ENCODE data around the gene ANKRD16. TPM values are rescaled to one million over a fixed set of nuclear protein-coding genes. Genes with fewer than 3 reads are reported as not detected.
A peak's percentile ranks its signal among the peaks of the same experiment; 100 is the strongest.
"Not testable (repeated sequence)": the region's sequence is repeated elsewhere in the genome, so short reads cannot be mapped to it uniquely, and the experiment has no call there.

The ANKRD16 gene
- total RNA-seq, 1 donor from 2014 or later, result 4.5 TPM

DNA sequence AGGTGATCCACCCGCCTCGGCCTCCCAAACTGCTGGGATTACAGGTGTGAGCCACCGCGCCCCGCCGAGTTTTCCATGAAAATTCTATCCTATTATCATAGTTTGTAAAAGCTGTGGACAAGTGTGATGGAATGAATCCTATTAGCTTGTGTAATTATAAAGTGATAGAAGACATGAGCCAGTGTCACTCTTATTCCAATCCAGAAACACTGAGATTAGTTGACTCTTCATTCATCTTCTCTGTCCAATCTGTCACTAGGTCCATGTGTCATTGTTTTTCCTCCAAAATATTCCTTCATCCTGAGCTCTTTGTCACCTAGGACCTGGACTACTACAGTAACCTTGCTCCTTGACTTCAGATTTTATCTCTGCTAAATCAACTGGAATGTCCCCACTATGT lies 13.9 kb upstream of the ANKRD16 start:
- no peak for DNase-seq (ENCODE audit: low read depth in 2 of 2)

GRCh38 chr10:5902511-5903274 lies 13.0 kb upstream of the ANKRD16 start:
- DNase-seq (ENCODE audit: low read depth in 2 of 2), result no peak

DNA sequence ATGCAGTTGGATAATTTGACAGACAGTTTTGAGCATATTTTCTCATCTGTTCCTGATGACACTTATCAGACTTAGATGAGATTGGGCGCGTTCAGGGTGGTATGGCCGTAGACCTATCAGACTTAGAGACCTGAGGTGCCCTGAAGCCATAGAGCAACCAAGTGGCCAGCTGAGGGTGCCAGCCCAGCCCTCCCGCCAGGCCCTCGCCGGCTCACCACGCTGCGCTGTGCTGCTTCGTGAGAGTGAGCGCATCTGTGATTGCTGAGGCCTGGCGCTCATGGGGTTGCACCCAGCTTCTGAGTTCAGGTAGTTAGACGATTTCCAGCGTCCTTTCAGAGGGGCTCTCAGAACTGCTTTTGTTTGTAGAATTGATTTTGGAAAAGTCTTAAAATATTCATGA lies 10.6 kb upstream of the ANKRD16 start:
- DNase-seq (ENCODE audit: low read depth in 2 of 2), result no peak

DNA sequence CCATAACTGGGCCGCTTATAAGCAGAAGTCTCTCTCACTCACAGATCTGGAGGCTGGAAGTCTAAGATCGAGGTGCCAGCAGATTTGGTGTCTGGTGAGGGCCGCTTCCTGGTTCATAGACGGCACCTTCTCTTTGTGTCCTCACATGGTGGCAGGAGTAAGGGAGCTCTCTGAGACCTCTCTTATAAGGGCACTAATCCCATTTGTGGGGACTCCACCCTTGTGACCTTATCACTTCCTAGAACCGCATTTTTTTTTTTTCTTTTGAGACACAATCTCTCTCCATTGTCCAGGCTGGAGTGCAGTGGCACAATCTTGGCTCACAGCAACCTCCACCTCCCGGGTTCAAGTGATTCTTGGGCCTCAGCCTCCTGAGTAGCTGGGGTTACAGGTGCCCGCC lies 8.5 kb upstream of the ANKRD16 start:
- DNase-seq (ENCODE audit: low read depth in 2 of 2), result no peak

DNA sequence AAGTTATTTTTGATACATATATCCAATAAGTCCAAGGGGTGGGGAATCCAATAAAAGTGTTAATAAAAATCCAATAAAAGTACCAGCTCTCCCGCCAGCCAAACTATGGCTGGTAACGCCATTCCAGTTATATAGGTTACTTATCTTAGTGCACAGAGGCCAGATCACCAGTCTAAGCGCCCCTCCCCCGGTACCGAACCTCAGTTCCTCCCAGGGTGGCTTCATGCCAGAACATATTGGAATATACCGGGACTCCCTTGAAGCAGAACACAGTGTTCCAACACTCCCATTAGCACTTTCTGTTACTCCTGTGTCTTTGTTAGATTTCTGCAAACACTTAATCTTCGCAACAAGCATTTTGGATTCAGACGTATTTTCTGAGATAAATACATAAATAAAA lies 7.8 kb upstream of the ANKRD16 start:
- no peak for DNase-seq (ENCODE audit: low read depth in 2 of 2)

DNA sequence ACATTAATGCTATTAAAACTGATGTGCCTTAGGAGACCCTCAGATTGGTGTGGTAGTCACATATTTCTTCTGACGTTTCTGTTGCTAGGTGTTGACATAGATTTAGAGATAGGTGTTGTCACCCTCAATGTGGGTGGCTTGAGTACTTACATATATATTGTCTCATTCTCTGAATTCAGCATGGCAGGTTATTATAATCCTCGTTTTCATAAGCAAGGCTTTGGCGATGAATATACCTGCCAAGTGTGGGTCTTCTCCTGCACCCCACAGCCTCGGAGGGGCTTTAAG lies 7.3 kb upstream of the ANKRD16 start:
- no peak for DNase-seq (ENCODE audit: low read depth in 2 of 2)

GRCh38 chr10:5896208-5897052 lies 6.7 kb upstream of the ANKRD16 start:
- DNase-seq (ENCODE audit: low read depth in 2 of 2), result no peak

DNA sequence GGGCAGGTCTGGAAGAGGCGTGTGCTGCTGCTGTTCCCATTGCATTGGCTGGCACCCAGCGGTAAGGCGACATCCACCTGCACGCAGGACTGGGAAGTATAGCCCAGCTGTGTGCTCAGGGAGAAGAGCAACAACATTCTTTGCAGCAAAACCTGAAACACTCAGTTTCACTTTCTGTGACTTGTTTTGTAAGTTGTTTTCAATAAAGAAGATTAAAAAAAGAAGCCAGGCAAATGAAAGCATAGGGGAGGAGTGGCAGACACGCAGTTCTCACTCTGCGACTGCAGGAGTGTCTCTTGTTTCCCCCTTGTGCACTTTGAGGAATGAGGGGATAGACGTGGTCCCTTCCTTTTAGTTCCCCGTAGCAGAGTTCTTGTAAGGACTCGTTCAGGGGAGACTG lies 6.1 kb upstream of the ANKRD16 start:
- no peak for DNase-seq (ENCODE audit: low read depth in 2 of 2)

- no peak for DNase-seq (ENCODE audit: low read depth in 2 of 2)
Observed at GRCh38 chr10:5895365-5895764, 5.7 kb upstream of the ANKRD16 start.

GRCh38 chr10:5894873-5895272 lies 5.2 kb upstream of the ANKRD16 start:
- DNase-seq (ENCODE audit: low read depth in 2 of 2), result no peak

- DNase-seq (ENCODE audit: low read depth in 2 of 2), result no peak
Observed at GRCh38 chr10:5894403-5894802, 4.7 kb upstream of the ANKRD16 start.

DNA sequence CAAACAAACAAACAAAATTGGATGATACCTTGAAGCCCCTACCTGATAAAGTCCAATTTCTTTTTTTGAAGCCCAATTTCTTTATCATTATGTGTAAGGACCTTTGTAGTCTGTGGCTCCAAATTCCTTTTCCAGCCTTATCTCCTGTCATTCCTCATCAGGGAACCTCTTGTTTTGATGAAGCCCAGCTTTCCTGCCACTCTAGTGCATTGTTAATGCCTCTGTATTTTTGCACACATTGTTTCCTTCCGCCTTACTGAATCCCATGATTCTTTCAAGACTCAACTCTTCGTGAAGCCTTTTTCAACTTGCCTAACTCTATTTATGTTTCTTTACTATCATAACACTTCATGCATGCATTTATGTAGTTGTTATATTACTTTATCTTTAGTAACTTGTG lies 3.6 kb upstream of the ANKRD16 start:
- DNase-seq (ENCODE audit: low read depth in 2 of 2), result peak in 1 of 2 donors; percentile 42

- peak in 1 of 2 donors; percentile 30 for DNase-seq (ENCODE audit: low read depth in 2 of 2)
Observed at GRCh38 chr10:5892007-5892406, 2.3 kb upstream of the ANKRD16 start.

DNA sequence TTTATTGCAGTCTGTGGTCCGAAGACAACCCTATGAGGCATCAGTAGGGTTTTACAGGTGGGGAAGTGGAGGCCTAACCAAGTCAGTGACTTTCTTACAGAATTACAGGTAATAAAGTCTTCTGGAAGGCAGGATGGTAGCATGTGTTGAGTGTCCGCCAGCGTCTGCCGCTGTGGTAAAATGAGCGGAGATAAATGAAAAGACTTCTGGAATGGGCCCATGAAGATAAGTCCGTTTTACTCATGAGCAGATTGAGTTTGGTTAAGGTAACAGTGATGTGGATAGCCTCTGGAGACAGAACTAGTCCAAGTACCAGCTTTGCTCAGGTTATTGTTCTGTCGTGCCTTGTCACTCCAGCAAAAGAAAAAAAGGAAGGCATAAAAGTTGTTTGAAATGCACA lies 1.3 kb upstream of the ANKRD16 start:
- no peak for DNase-seq (ENCODE audit: low read depth in 2 of 2)

GRCh38 chr10:5890452-5890915 lies 791 bp upstream of the ANKRD16 start:
- peak in 1 of 2 donors; percentile 33 for DNase-seq (ENCODE audit: low read depth in 2 of 2)

DNA sequence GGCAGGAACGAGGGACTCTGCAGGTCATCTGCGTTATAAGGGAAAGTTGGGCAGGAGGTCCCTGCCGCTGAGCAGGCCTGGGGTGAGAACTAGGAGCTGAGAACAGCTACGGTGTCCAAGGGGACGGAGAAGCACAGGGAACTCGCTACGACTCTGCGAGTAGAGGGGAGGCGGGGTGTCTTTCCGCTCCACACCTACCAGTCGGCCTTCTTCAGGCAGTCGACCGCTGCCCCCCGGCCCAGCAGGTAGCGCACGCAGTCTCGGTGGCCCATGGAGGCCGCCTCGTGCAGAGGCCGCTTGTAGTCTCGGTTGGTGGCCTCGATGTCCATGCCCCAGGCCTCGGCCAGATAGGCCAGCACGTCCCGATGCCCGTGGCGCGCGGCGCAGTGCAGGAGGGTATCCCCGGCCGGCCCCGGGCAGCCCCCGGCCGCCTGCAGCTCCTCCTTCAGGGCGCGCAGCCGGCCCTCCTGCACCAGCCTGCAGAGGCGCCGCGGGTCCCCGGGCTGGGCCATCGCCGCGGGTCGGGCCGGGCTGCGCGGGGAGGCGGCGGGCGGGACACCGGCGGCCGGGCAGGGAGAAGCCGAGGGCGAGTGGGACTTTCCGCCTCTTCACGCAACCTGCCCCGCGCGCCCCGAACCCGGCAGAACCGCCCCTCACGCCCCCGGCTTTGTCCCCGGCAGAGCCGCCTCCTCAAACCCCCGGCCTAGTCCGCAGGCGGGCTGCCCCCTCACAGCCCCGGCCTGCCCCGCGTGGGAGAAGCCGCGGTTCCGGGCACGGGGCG lies 660 bp downstream of the ANKRD16 start:
- DNase-seq (ENCODE audit: low read depth in 2 of 2), result peak in 1 of 2 donors; percentile 42

- no peak for DNase-seq (ENCODE audit: low read depth in 2 of 2)
Observed at GRCh38 chr10:5888351-5888750, 1.3 kb downstream of the ANKRD16 start.

DNA sequence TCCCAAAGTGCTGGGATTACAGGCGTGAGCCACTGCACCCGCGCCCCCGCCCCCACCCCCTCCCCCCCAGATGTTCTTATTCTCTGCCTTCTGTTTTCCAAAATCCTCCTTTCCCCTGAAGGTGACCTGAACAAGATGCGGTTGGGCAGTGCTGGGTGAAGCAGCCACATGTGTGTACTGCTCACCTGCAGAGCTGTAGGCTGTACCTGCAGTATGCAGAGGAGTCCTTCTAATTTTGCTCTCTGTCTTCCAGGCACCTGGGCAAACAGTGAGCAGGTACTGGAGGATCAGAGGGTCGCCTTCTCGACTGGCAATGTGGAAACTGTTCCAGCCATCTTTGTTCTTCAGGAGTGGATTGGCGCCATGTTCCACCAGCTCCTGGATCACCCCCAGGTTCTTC lies 2.1 kb downstream of the ANKRD16 start:
- no peak for DNase-seq (ENCODE audit: low read depth in 2 of 2)

- no peak for DNase-seq (ENCODE audit: low read depth in 2 of 2)
Observed at GRCh38 chr10:5887029-5887428, 2.7 kb downstream of the ANKRD16 start.

GRCh38 chr10:5885619-5886018 lies 4.1 kb downstream of the ANKRD16 start:
- no peak for DNase-seq (ENCODE audit: low read depth in 2 of 2)

GRCh38 chr10:5882961-5883360 lies 6.7 kb downstream of the ANKRD16 start:
- DNase-seq (ENCODE audit: low read depth in 2 of 2), result no peak

- DNase-seq (ENCODE audit: low read depth in 2 of 2), result not testable (repeated sequence)
Observed at GRCh38 chr10:5877041-5877440, 12.7 kb downstream of the ANKRD16 start.

All from dermis microvascular lymphatic vessel endothelial cell (primary cell).